LoVo (cell line): Measurements from ENCODE around the gene IGSF10.
A peak's percentile ranks its signal among the peaks of the same experiment; 100 is the strongest.

Experiments used
- DNase-seq: peaks from one replicate; pipeline ENCODE4 v3.0.0-alpha.2; 2016; ENCODE audit warnings: low spot score

IGSF10 gene

GRCh38 chr3:151460228-151460627 lies 633 bp downstream of the IGSF10 start:
- no peak for DNase-seq

- DNase-seq = no peak
These were observed 1.5 kb downstream of the IGSF10 start for GRCh38 chr3:151459358-151459757.

- no peak for DNase-seq
These were observed 4.8 kb downstream of the IGSF10 start for GRCh38 chr3:151456065-151456464.

- DNase-seq = no peak
These were observed 8.0 kb downstream of the IGSF10 start for GRCh38 chr3:151452841-151453240.

- no peak for DNase-seq
These were observed 8.5 kb downstream of the IGSF10 start for GRCh38 chr3:151452368-151452767.

- no peak for DNase-seq
These were observed 14.9 kb downstream of the IGSF10 start for GRCh38 chr3:151446002-151446340.

GRCh38 chr3:151445273-151446001 lies 15.4 kb downstream of the IGSF10 start:
- DNase-seq = no peak

GRCh38 chr3:151443583-151443982 lies 17.3 kb downstream of the IGSF10 start:
- DNase-seq = no peak

GRCh38 chr3:151440940-151441339 lies 19.9 kb downstream of the IGSF10 start:
- no peak for DNase-seq

- peak; percentile 54 for DNase-seq
These were observed 21.2 kb downstream of the IGSF10 start for GRCh38 chr3:151439652-151440125.

GRCh38 chr3:151437906-151438305 lies 23.0 kb downstream of the IGSF10 start:
- DNase-seq = no peak

- no peak for DNase-seq
These were observed 24.0 kb downstream of the IGSF10 start for GRCh38 chr3:151436675-151437446.

GRCh38 chr3:151434151-151434890 lies 26.5 kb downstream of the IGSF10 start:
- no peak for DNase-seq

GRCh38 chr3:151432616-151433372 lies 28.1 kb downstream of the IGSF10 start:
- DNase-seq = no peak

GRCh38 chr3:151431940-151432339 lies 28.9 kb downstream of the IGSF10 start:
- DNase-seq = no peak

GRCh38 chr3:151430821-151431484 lies 29.9 kb downstream of the IGSF10 start:
- no peak for DNase-seq

GRCh38 chr3:151428386-151428785 lies 32.5 kb downstream of the IGSF10 start:
- DNase-seq = no peak

GRCh38 chr3:151426341-151426657 lies 34.6 kb downstream of the IGSF10 start:
- DNase-seq = no peak

GRCh38 chr3:151425627-151426340 lies 35.1 kb downstream of the IGSF10 start:
- no peak for DNase-seq

GRCh38 chr3:151423091-151423490 lies 37.8 kb downstream of the IGSF10 start:
- DNase-seq = no peak

GRCh38 chr3:151421938-151422337 lies 38.9 kb downstream of the IGSF10 start:
- DNase-seq = no peak
